Measurements from ENCODE around the gene MSL1. TPM values are rescaled to one million over a fixed set of nuclear protein-coding genes. Genes with fewer than 3 reads are reported as not detected.

MSL1 gene
- total and polyA plus RNA-seq, 2 of the 4 experiments (the other 2 are of a cell fraction): 28.3 to 48.4 TPM

GRCh38 chr17:40178660-40179059 lies 56.9 kb downstream of the MSL1 start:
- no TSS peak for BruUV-seq (replicated peaks)
- ATAC-seq (ENCODE audit: low read depth): no peak
- CTCF ChIA-PET: interaction anchor here (0.6 kb wide), 1 partner anchor 14 kb away, joined by 5 read pairs; no protein-coding TSS in a partner anchor

More at GRCh38 chr17:40178660-40179059, 56.9 kb downstream of the MSL1 start:
- Histone ChIP-seq H2AK5ac (ENCODE audit: low read depth, low read length) (no peak overlapping the region; the same call in 1 of the 2 replicates), H3K4me2 (ENCODE audit: low read depth, low read length) (no peak overlapping the region), H3K9me1 (ENCODE audit: insufficient read depth, low read length) (peaks cover 8% of the 10 kb centered on the region; the same call in 1 of the 2 replicates), H3K36me3 (ENCODE audit: control insufficient read depth, insufficient read depth, low read length) (peaks cover 20% of the 10 kb centered on the region), H3K9ac (ENCODE audit: low read depth, low read length) (no peak overlapping the region), H2BK5ac (ENCODE audit: low read depth, low read length, poor library complexity, severe bottlenecking) (no peak overlapping the region), H3K4me3 (ENCODE audit: insufficient read depth, low read depth, low read length) (no peak overlapping the region), H3K23ac (ENCODE audit: low read depth, low read length) (no peak overlapping the region), H4K20me1 (ENCODE audit: insufficient read depth, low read length) (peaks cover 14% of the 10 kb centered on the region), H2BK15ac (ENCODE audit: low read depth, low read length) (no peak overlapping the region), H2AFZ (replicated peaks; ENCODE audit: low read length, poor library complexity) (no peak overlapping the region), H3K4ac (ENCODE audit: low read depth, low read length) (no peak overlapping the region), H4K5ac (ENCODE audit: low read depth, low read length) (no peak overlapping the region), H4K91ac (ENCODE audit: insufficient read depth, low read depth, low read length) (no peak overlapping the region), H2BK120ac (ENCODE audit: low read depth, low read length) (no peak overlapping the region), H3K9me3 (ENCODE audit: control insufficient read depth, insufficient read depth, low read length) (no peaks in the 10 kb centered on the region), H2BK20ac (ENCODE audit: low read depth, low read length) (no peak overlapping the region), H3K56ac (ENCODE audit: extremely low read depth, insufficient read depth, low read length) (no peak overlapping the region), H3K4me1 (ENCODE audit: control insufficient read depth, insufficient read depth, low read length) (peaks cover 17% of the 10 kb centered on the region), H3K27me3 (ENCODE audit: control insufficient read depth, insufficient read depth, low read length) (no peaks in the 10 kb centered on the region), H4K8ac (ENCODE audit: low read depth in 2 of 2, low read length in 2 of 2) (no peak overlapping the region), H3K79me1 (ENCODE audit: low read depth in 1 of 2, low read length in 2 of 2) (peaks cover 0 to 10% of the 10 kb centered on the region in 2 experiments; a peak in 2 of 4 replicates), H2AK9ac (replicated peaks; ENCODE audit: low read depth, low read length, poor library complexity) (no peak overlapping the region), H3K18ac (ENCODE audit: low read depth, low read length) (no peak overlapping the region), H3K14ac (replicated peaks; ENCODE audit: low read depth, low read length) (no peak overlapping the region), H3K27ac (ENCODE audit: insufficient read depth, low read length) (no peak overlapping the region)
- intact Hi-C loops (cut with micrococcal nuclease): no loop called here
- in situ Hi-C loops (cut with MboI; ENCODE audit: low sequenced_read_pairs): no loop called here
- TF ChIP-seq RCOR1 (IDR thresholded peaks at IDR 0.05; ENCODE audit: insufficient replicate concordance, low read length) (no peak), FOS (IDR thresholded peaks at IDR 0.05; ENCODE audit: low read depth, low read length) (no peak), MAZ (IDR thresholded peaks at IDR 0.05; ENCODE audit: borderline replicate concordance, low read depth, low read length) (no peak), MXI1 (IDR thresholded peaks at IDR 0.05; ENCODE audit: borderline replicate concordance, low read depth, low read length) (no peak)
- POLR2A ChIA-PET (ENCODE audit: unreplicated experiment): no interaction called here
- dilution Hi-C loops (cut with HindIII; ENCODE audit: low sequenced_read_pairs, unreplicated experiment): no loop called here
- WGBS, 2 experiments (ENCODE audit: extremely low coverage in 2 of 2, insufficient read length in 1 of 2): 100% methylated on average over 3 of the region's 7 CpGs; no CpG with 5 or more reads in 1 of the 2 experiments
- DNase-seq: no peak
